CD4-positive, alpha-beta T cell treated with Interleukin-17A for 4 hours (primary cell): ENCODE data around the gene LRRC8A.
"Not testable (repeated sequence)": the region's sequence is repeated elsewhere in the genome, so short reads cannot be mapped to it uniquely, and the experiment has no call there.

Experiments
- DNase-seq: peaks from one replicate; pipeline ENCODE4 v3.0.0-alpha.2; 2020; ENCODE audit warnings: mixed read lengths

The LRRC8A gene

GRCh38 chr9:128870128-128870940 lies 11.6 kb upstream of the LRRC8A start:
- no peak for DNase-seq

DNA sequence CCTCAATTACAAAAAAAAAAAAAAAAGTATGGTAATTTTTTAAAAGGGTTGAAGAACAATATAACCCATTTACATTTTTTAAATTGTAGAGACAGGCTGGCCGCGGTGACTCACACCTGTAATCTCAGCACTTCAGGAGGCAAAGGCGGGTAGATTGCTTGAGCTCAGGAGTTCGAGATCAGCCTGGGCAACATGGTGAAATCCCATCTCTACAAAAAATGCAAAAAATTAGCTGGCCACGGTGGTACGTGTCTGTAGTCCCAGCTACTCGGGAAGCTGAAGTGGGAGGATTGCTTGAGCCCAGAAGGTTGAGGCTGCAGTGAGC lies 11.0 kb upstream of the LRRC8A start:
- DNase-seq: not testable (repeated sequence)

GRCh38 chr9:128877852-128878251 lies 4.1 kb upstream of the LRRC8A start:
- no peak for DNase-seq

- peak; percentile 31 for DNase-seq
These were observed 1.0 kb downstream of the LRRC8A start for GRCh38 chr9:128882677-128883603.

- no peak for DNase-seq
These were observed 2.2 kb downstream of the LRRC8A start for GRCh38 chr9:128884164-128884563.

- DNase-seq: no peak
These were observed 3.4 kb downstream of the LRRC8A start for GRCh38 chr9:128885376-128885775.

- peak; percentile 24 for DNase-seq
These were observed 3.9 kb downstream of the LRRC8A start for GRCh38 chr9:128885798-128886197.

DNA sequence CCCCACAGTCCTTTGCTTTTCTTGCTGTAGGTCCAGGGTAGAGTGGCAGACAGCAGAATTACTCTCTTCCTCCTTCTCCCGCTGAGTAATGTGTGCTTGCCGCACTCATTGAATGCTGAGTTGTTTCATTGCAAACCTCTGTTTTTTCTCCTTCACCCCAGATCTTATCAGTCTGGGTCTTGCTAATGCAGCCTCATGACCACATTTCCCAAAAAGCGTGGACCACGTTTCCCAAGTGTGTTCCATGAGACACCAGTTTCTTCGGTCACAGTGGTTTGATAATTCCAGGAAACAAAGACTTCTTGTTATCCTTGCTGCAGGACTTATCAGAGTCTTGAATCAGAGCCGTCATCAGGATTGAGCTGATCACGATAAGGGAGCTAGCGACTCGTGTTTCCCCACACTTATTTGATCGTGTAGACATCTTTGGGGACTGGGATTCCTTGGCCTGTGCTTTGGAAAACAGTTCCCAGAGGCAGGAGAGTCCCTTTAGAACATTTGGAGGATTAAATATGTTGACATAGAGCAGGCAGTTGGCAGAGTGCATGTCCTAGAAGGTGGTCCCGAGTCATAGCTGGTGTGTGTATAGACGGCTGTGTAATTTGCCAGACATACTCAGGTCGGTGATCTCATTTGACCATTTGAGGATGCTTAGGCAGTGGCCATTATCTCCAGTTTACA lies 4.4 kb downstream of the LRRC8A start:
- no peak for DNase-seq

GRCh38 chr9:128887049-128887448 lies 5.1 kb downstream of the LRRC8A start:
- no peak for DNase-seq

DNA sequence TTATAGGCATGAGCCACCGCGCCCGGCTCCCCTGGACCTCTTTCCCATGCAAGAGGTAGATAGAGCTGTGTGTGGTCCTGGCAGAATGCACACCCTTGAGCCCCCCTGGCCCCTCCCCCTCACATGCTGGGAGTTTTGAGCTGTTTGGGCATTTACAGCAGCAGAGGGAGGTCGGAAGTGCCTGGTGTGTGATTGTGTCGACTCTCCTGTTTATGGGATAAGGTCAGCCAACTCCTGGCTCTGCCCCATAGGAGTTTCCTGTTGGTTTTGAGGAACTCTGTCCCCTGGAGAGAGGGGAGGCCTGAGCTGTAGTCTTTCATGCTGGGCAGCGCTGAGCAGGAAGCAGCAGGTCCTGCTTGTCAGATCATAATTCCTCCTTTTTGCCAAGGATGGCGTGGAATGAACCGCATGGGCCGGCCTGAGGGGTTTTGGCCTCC lies 6.0 kb downstream of the LRRC8A start:
- no peak for DNase-seq

GRCh38 chr9:128891321-128892220 lies 9.6 kb downstream of the LRRC8A start:
- no peak for DNase-seq

- peak; percentile 61 for DNase-seq
These were observed 10.4 kb downstream of the LRRC8A start for GRCh38 chr9:128892221-128892921.

- DNase-seq: peak; percentile 17
These were observed 11.4 kb downstream of the LRRC8A start for GRCh38 chr9:128893354-128893753.

GRCh38 chr9:128894764-128895163 lies 12.8 kb downstream of the LRRC8A start:
- DNase-seq: peak; percentile 36

GRCh38 chr9:128895556-128895955 lies 13.6 kb downstream of the LRRC8A start:
- peak; percentile 25 for DNase-seq

- peak; percentile 47 for DNase-seq
These were observed 16.4 kb downstream of the LRRC8A start for GRCh38 chr9:128898382-128898781.

DNA sequence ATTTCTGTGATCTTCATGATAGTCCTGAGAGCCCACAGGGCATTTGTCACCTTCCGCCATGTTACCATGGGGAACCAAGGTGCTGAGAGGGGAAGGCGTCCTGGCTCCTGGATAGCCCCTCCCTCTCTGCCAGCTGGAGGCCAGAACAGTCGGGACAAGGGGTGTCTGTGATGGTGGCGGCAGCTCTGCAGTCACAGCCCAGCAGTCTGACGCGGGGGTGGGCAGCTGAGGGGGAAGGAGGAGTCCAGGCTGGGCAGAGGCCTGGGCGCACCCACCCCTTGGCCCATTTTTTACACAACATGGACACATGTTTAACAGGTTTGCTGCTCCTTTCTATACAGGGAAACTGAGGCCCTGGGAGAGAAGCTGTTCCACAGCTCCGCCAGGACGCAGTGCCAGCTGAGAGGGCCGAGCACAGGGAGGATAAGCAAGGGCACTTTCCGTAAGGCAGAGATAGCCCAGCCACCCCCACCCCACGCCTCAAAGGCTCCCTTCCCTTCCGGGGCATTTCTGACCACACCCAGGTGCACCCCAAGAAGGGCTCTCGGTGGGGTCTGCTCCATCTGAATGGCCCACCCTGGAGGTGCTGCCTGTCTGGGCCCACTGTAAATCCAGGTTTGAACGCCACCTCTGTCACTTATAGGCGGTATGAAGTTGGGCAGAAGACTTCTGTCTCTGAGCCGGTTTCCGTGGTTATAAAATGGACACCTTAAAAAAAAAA lies 17.1 kb downstream of the LRRC8A start:
- DNase-seq: no peak

DNA sequence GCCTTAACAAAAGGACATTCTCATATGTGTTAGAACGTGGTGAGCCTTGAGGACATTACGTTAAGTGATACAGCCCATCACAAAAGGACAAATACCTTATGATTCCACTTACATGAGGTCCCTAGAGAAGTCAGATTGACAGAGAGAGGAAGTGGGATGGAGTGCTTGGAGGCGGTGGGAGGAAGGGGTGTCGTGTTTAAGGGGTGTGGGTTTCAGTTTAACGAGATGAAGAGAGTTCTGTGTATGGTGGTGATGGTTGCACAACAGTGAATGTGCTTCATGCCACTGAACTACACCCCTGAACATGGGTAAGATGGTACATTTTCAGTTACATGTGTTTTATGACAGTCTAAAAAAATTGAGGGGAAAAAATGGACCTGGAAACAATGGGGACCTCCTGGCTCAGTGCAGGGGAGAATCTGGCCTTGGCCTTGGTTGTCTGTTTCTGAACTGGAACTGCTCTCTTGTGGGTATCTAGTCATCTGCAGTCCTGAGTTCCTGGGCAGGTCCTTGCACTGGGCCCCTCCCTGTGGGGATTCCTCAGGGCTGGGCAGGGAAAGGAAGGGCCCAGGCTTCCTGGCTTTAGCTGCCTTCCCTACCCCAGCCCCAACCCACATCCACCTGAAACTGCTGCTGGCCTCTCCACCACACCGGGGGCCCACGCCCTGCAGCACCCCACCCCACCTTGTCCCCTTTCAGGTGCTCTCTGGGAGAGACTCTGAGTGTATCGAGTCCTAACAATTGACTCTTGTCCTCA lies 17.8 kb downstream of the LRRC8A start:
- DNase-seq: peak; percentile 40

DNA sequence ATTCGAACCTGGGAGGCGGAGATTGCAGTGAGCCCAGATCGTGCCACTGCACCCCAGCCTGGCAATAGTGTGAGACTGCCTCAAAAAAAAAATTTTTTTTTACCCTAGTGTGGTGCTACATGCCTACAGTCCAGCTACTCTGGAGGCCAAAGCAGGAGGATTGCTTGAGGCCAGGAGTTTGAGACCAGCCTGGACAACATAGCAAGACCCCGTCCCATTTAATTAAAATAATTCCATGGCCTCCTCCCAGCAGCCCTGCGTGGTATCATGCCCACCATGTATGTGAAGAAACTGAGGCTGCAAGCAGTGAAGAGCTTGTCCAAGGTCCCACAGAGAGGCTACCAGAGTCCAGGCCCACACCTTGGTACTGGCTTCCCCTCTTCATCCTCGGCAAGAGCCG lies 19.4 kb downstream of the LRRC8A start:
- no peak for DNase-seq

DNA sequence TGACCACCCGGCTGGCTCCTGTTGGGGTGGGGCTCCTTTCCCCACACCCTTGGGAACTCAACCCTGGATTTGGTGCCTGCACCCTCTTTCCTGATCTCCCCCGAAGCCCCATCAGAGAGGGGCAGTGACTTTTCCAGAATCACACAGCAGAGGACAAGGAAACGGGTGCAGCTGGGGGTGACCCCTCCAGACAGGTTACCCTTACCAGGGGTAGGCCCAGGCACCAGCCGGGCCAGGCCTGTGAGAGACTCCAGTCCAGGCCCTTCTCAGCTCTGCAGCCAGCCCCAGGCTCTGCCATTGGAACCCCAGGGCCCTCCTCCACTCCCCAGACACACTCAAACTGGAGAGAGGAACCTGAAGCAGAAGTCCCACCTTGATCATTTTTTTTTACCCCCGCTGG lies 19.9 kb downstream of the LRRC8A start:
- DNase-seq: no peak
